GM12874 (cell line): ENCODE results near the gene SPRR1B.

ENCODE experiments used
- TF ChIP-seq, protein P1 (sequence below): IDR thresholded peaks from 2 replicates; pipeline ENCODE4 v1.5.1; 2011; ENCODE audit warnings: low read depth, mild to moderate bottlenecking, control low read depth, low read length, moderate library complexity; ENCODE audit not compliant: insufficient read depth

Gene SPRR1B

GRCh38 chr1:153024413-153024812 lies 6.6 kb upstream of the SPRR1B start:
- TF ChIP-seq, protein P1, sequence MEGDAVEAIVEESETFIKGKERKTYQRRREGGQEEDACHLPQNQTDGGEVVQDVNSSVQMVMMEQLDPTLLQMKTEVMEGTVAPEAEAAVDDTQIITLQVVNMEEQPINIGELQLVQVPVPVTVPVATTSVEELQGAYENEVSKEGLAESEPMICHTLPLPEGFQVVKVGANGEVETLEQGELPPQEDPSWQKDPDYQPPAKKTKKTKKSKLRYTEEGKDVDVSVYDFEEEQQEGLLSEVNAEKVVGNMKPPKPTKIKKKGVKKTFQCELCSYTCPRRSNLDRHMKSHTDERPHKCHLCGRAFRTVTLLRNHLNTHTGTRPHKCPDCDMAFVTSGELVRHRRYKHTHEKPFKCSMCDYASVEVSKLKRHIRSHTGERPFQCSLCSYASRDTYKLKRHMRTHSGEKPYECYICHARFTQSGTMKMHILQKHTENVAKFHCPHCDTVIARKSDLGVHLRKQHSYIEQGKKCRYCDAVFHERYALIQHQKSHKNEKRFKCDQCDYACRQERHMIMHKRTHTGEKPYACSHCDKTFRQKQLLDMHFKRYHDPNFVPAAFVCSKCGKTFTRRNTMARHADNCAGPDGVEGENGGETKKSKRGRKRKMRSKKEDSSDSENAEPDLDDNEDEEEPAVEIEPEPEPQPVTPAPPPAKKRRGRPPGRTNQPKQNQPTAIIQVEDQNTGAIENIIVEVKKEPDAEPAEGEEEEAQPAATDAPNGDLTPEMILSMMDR = no peak

DNA sequence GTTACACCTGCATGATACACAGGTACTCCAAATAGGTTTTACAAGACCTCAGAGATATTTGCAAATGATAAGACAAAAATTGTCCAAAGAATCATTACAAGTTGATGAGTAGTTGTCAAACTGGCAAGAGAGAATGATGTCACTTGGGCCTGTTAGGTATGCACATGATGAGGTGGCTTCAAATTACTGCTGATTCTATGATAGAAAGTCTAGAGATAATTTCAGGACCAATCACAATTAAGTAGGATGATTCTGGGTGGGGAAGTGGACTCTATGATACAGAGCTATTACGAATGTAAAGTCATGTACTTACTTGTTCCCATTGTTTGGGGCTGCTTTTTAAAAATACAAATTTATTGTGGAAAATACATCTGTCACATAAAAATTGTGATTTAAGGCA lies 5.2 kb upstream of the SPRR1B start:
- TF ChIP-seq, protein P1 = no peak

- TF ChIP-seq, protein P1 = no peak
Observed at GRCh38 chr1:153028766-153029165, 2.2 kb upstream of the SPRR1B start.

- TF ChIP-seq, protein P1 = no peak
Observed at GRCh38 chr1:153032073-153032472, 1.1 kb downstream of the SPRR1B start.

GRCh38 chr1:153032677-153033308 lies 1.8 kb downstream of the SPRR1B start:
- TF ChIP-seq, protein P1 = no peak

- TF ChIP-seq, protein P1 = no peak
Observed at GRCh38 chr1:153035211-153035610, 4.2 kb downstream of the SPRR1B start.

DNA sequence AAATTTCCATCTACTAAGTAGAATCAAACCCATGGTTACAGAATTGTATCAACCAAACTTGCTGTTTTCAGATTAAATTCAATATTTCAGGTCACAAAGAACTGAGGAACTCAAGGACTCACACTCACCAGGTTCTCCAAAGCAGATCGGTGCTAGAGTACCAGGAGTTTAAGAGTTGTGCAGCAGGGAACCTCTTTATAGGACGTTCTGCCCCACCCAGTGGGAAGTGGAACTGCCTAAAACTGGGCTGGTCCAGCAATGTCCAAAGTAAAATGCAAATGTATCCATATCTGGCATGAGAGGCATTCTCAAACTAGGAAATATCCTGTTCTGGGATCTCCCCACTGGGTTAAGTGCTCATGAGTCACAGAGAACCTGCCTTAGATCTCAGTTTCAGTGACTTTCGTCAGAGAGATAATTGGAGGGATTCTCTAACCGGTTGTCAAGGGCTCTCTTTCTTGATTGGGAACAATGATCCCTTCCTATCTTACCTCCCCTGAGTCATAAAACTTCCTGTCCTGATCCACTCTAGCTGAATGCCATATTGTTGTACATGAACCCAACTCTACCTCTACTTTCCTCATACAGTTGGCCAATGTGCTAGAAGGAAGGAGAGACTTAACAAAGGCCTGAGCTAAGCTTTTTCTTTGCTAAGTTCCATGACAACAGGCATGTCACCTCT lies 10.1 kb downstream of the SPRR1B start, which contains the start of gene SPRR2D:
Gene SPRR2D (minus strand): TSS at position 171 of the 682 bp plus-strand sequence. CDS start 774 bp downstream, outside the sequence.
- TF ChIP-seq, protein P1 = no peak
